HG03280 (cell line): Measurements from ENCODE around the gene PTMS.

Experiments used
- ATAC-seq: cut with Tn5 transposase; IDR thresholded peaks from one replicate; pipeline ENCODE4 v1.9.1; 2021; ENCODE audit warnings: mild to moderate bottlenecking, moderate library complexity; ENCODE audit not compliant: unreplicated experiment

PTMS gene

GRCh38 chr12:6787309-6787708 lies 21.1 kb downstream of the PTMS start:
- no peak for ATAC-seq

- ATAC-seq: no peak
Measured at GRCh38 chr12:6788972-6789924, 23.1 kb downstream of the PTMS start, which contains the start of gene CD4. Gene CD4, plus strand, starts transcription at chr12:6789528. Its CDS starts 10,611 bp downstream, at chr12:6800139.

- no peak for ATAC-seq
Measured at GRCh38 chr12:6790496-6791150, 24.5 kb downstream of the PTMS start.

- no peak for ATAC-seq
Measured at GRCh38 chr12:6791931-6792520, 25.9 kb downstream of the PTMS start.

GRCh38 chr12:6792522-6793201 lies 26.5 kb downstream of the PTMS start:
- ATAC-seq: no peak

GRCh38 chr12:6795088-6795487 lies 28.9 kb downstream of the PTMS start:
- no peak for ATAC-seq

- no peak for ATAC-seq
Measured at GRCh38 chr12:6796576-6796975, 30.4 kb downstream of the PTMS start.

GRCh38 chr12:6799147-6799546 lies 33.0 kb downstream of the PTMS start:
- no peak for ATAC-seq

- ATAC-seq: no peak
Measured at GRCh38 chr12:6807170-6807569, 41.0 kb downstream of the PTMS start.

GRCh38 chr12:6809056-6809455 lies 42.9 kb downstream of the PTMS start:
- no peak for ATAC-seq

- ATAC-seq: no peak
Measured at GRCh38 chr12:6810758-6811157, 44.6 kb downstream of the PTMS start.

GRCh38 chr12:6813363-6813762 lies 47.2 kb downstream of the PTMS start:
- no peak for ATAC-seq

- no peak for ATAC-seq
Measured at GRCh38 chr12:6816598-6816997, 50.4 kb downstream of the PTMS start.

GRCh38 chr12:6817098-6817497 lies 50.9 kb downstream of the PTMS start:
- ATAC-seq: no peak

- ATAC-seq: no peak
Measured at GRCh38 chr12:6817662-6818157, 51.5 kb downstream of the PTMS start.

- ATAC-seq: no peak
Measured at GRCh38 chr12:6818222-6818621, 52.1 kb downstream of the PTMS start.

GRCh38 chr12:6818645-6819044 lies 52.5 kb downstream of the PTMS start:
- ATAC-seq: no peak

- ATAC-seq: no peak
Measured at GRCh38 chr12:6819106-6820030, 53.2 kb downstream of the PTMS start.

- ATAC-seq: no peak
Measured at GRCh38 chr12:6820166-6820565, 54.0 kb downstream of the PTMS start.
